Testis (tissue), 2 donors: ENCODE measurements around the gene THAP11.

Source experiments
- CTCF ChIP-seq, 3 experiments: fragments of 450-650 bp in 2 of 3; fragments of 200-600 bp in 1 of 3; sonication (generic) in 1 of 3; IDR thresholded peaks; one replicate each; pipeline ENCODE4 v1.5.1; 2016 to 2019; ENCODE audit warnings: antibody characterized with exemption in 3 of 3, mild to moderate bottlenecking in 2 of 3, moderate library complexity in 1 of 3
- POLR2A ChIP-seq: fragments of 450-650 bp; IDR thresholded peaks from one replicate; pipeline ENCODE4 v1.6.1; 2017; ENCODE audit warnings: antibody characterized with exemption, mild to moderate bottlenecking, moderate library complexity

- no peak for TF ChIP-seq CTCF (IDR thresholded peaks at IDR 0.05)
- TF ChIP-seq POLR2A = no peak
Observed at GRCh38 chr16:67858500-67858899, 16.4 kb downstream of the THAP11 start.
